WI38 (cell line): Measurements from ENCODE around the gene CAPZB.

Experiments
- H3K4me3 ChIP-seq: 2 replicates; pipeline ENCODE4 v1.5.1; 2011; ENCODE audit warnings: low read depth, mild to moderate bottlenecking, control low read depth, low read length
- TF ChIP-seq, protein P1 (sequence below): IDR thresholded peaks from 2 replicates; pipeline ENCODE4 v1.5.1; 2012; ENCODE audit warnings: low read depth, mild to moderate bottlenecking, control low read depth, low read length

CAPZB gene

GRCh38 chr1:19430121-19431068 is 54.9 kb downstream of the CAPZB start:
- TF ChIP-seq, protein P1, sequence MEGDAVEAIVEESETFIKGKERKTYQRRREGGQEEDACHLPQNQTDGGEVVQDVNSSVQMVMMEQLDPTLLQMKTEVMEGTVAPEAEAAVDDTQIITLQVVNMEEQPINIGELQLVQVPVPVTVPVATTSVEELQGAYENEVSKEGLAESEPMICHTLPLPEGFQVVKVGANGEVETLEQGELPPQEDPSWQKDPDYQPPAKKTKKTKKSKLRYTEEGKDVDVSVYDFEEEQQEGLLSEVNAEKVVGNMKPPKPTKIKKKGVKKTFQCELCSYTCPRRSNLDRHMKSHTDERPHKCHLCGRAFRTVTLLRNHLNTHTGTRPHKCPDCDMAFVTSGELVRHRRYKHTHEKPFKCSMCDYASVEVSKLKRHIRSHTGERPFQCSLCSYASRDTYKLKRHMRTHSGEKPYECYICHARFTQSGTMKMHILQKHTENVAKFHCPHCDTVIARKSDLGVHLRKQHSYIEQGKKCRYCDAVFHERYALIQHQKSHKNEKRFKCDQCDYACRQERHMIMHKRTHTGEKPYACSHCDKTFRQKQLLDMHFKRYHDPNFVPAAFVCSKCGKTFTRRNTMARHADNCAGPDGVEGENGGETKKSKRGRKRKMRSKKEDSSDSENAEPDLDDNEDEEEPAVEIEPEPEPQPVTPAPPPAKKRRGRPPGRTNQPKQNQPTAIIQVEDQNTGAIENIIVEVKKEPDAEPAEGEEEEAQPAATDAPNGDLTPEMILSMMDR: no peak
- H3K4me3 ChIP-seq: no peak overlapping the region

GRCh38 chr1:19429611-19430010 is 55.7 kb downstream of the CAPZB start:
- TF ChIP-seq, protein P1: no peak
- H3K4me3 ChIP-seq: no peak overlapping the region

- TF ChIP-seq, protein P1: no peak
- no peak overlapping the region for H3K4me3 ChIP-seq
Measured at GRCh38 chr1:19427087-19427781, 58.1 kb downstream of the CAPZB start.

DNA sequence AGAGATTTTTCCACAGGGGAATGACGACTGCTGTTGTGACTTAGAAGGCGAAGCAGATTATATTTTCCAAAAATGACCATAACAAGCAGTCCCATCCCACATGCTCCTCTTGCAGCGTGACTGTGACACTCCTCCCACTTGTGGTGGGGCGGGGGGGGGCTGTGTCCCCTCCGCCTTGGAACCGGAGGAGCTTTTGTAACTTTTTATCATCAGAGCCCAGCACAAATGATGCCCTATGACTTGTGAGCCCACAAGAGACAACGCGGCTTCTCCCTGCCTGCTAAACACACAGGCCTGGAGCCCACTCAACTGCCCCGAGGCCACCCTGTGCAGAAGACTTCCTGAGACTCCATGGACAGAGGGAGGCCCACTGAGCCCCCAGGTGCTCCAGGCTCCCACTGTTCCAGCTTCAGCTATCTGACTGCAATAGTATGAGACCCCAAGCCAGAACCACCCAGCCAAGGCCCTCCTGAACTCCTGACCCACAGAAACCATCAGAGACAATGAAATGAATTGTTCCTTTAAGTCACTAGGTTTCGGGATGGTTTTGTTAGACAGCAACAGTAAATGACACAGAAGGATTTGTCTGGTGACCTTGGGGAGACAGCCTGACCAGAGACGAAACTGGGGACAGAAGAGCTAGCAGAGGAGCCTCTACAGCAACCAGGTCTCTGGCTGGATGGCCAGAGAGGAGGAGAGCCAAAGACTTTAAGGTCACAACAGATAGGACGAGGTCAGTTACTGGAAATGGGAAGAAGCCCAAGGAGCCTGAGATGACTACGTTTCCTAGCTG is 58.8 kb downstream of the CAPZB start:
- TF ChIP-seq, protein P1: no peak
- no peak overlapping the region for H3K4me3 ChIP-seq

GRCh38 chr1:19425646-19426239 is 59.6 kb downstream of the CAPZB start:
- TF ChIP-seq, protein P1: no peak
- H3K4me3 ChIP-seq: no peak overlapping the region

DNA sequence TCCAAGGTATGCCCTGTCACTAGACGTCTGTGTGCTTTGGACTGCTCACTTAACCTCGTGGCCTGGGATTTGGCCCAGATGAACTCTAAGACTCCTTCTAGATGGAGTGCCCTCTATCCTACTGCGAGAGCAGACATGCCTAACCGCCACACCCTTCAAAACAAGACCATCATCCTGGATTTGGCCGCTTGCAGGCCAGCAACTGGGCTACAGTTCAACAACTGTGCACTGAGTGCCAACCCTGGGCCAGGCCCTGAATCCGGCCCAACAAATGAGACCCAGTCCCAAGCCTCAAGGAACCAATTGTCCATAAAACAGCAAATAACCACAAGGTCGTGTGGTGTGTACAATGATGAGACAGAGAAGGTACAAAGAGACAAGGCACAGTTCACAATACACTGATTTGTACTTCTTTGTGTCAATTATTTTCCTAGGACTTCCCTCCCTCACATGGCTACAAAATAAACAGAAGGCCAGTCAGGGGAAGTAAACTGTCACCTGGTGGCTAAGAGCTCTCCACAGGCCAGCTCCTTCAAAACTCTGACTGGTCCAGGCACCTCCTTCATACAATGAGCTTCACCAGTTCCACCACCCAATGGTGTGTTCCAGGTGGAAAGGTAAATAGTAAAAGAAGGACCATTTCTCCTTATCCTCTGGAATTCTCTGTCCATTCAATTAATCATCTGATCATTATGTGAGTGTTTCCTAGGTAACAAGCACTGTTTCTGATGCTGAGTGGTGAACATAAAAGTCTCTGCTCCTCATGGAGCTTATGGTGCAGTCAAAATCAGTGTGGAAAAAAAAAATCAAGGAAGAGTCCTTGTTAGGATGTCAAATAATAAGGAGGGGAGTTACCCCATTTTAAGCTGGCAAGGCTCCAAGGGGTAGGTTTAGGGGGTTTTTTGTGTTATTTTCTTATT is 60.4 kb downstream of the CAPZB start:
- no peak overlapping the region for H3K4me3 ChIP-seq
- TF ChIP-seq, protein P1: no peak
